ENCODE data around the gene PLA2G4A.
"Not testable (repeated sequence)": the region's sequence is repeated elsewhere in the genome, so short reads cannot be mapped to it uniquely, and the experiment has no call there.

Gene PLA2G4A

GRCh38 chr1:186875896-186876835 lies 47.4 kb downstream of the PLA2G4A start:
- no peak for DNase-seq

- DNase-seq: no peak
These were observed 49.6 kb downstream of the PLA2G4A start for GRCh38 chr1:186878356-186878755.

- no peak for DNase-seq
These were observed 52.2 kb downstream of the PLA2G4A start for GRCh38 chr1:186880982-186881381.

- DNase-seq: no peak
These were observed 53.8 kb downstream of the PLA2G4A start for GRCh38 chr1:186882372-186883134.

GRCh38 chr1:186884251-186884650 lies 55.5 kb downstream of the PLA2G4A start:
- DNase-seq: no peak

- no peak for DNase-seq
These were observed 58.5 kb downstream of the PLA2G4A start for GRCh38 chr1:186887203-186887602.

- DNase-seq: no peak
These were observed 59.6 kb downstream of the PLA2G4A start for GRCh38 chr1:186888367-186888766.

GRCh38 chr1:186892936-186893335 lies 64.2 kb downstream of the PLA2G4A start:
- no peak for DNase-seq

GRCh38 chr1:186894415-186894814 lies 65.7 kb downstream of the PLA2G4A start:
- DNase-seq: no peak

- DNase-seq: no peak
These were observed 67.5 kb downstream of the PLA2G4A start for GRCh38 chr1:186896211-186896610.

- no peak for DNase-seq
These were observed 68.3 kb downstream of the PLA2G4A start for GRCh38 chr1:186897008-186897407.

GRCh38 chr1:186899577-186899976 lies 70.8 kb downstream of the PLA2G4A start:
- no peak for DNase-seq

GRCh38 chr1:186899977-186900376 lies 71.2 kb downstream of the PLA2G4A start:
- DNase-seq: no peak

- DNase-seq: no peak
These were observed 71.9 kb downstream of the PLA2G4A start for GRCh38 chr1:186900539-186901237.

- DNase-seq: no peak
These were observed 72.9 kb downstream of the PLA2G4A start for GRCh38 chr1:186901631-186902030.

GRCh38 chr1:186903374-186904136 lies 74.8 kb downstream of the PLA2G4A start:
- no peak for DNase-seq

- no peak for DNase-seq
These were observed 75.6 kb downstream of the PLA2G4A start for GRCh38 chr1:186904361-186904760.

- no peak for DNase-seq
These were observed 76.8 kb downstream of the PLA2G4A start for GRCh38 chr1:186905561-186905960.

GRCh38 chr1:186915555-186915954 lies 86.8 kb downstream of the PLA2G4A start:
- no peak for DNase-seq

GRCh38 chr1:186917106-186917786 lies 88.5 kb downstream of the PLA2G4A start:
- DNase-seq: not testable (repeated sequence)

- not testable (repeated sequence) for DNase-seq
These were observed 92.6 kb downstream of the PLA2G4A start for GRCh38 chr1:186921386-186921785.

- DNase-seq: not testable (repeated sequence)
These were observed 94.1 kb downstream of the PLA2G4A start for GRCh38 chr1:186922814-186923213.
